GM12878 (cell line): ENCODE results near the gene TCTN1. TPM values are rescaled to one million over a fixed set of nuclear protein-coding genes. Genes with fewer than 3 reads are reported as not detected.

Experiments
- ATAC-seq: fragments of 200-7000 bp; cut with Tn5 transposase; 3 replicates; pipeline ENCODE4 v1.9.1; 2020; ENCODE audit warnings: mild to moderate bottlenecking, moderate library complexity
- BruUV-seq: library from RNA; stranded (reverse); fragments of 400-500 nt; replicated peaks from 2 replicates; lab custom pipeline; 2021; lab: Mats Ljungman, UMichigan
- CTCF ChIA-PET: fragments of 300-600 bp; sonication (Branson Sonifier 250); formaldehyde crosslinking; extraction: SDS; loops from one replicate; lab custom pipeline; 2021; ENCODE audit warnings: inconsistent platforms; lab: Yijun Ruan, JAX
- POLR2A ChIA-PET: fragments of 350-600 bp; formaldehyde crosslinking; extraction: SDS; loops from one replicate; lab custom pipeline; 2021; ENCODE audit warnings: inconsistent platforms; lab: Charles Lee
- RAD21 ChIA-PET: fragments of 300-600 bp; sonication (Branson Sonifier 250); formaldehyde crosslinking; loops from one replicate; lab custom pipeline; 2023; ENCODE audit warnings: antibody characterized with exemption; ENCODE audit not compliant: unreplicated experiment; lab: Charles Lee
- SMC1A ChIA-PET: fragments of 300-600 bp; sonication (Branson Sonifier 250); formaldehyde crosslinking; loops from one replicate; lab custom pipeline; 2023; ENCODE audit not compliant: unreplicated experiment, uncharacterized antibody; lab: Charles Lee
- DNase-seq: peaks from one replicate; pipeline ENCODE4 v3.0.0-alpha.2; 2011; ENCODE audit warnings: low read depth, low spot score
- FAIRE-seq: peaks from 3 replicates; lab custom pipeline; 2011; peaks lifted over from hg19 to GRCh38; lab: Jason Lieb, UNC
- H2AFZ ChIP-seq: 2 replicates; pipeline ENCODE4 v1.6.0; 2011; ENCODE audit warnings: low read depth, low read length, control low read depth; ENCODE audit not compliant: control insufficient read depth
- H3K27ac ChIP-seq: 2 replicates; pipeline ENCODE4 v1.5.1; 2011; ENCODE audit warnings: control low read depth; ENCODE audit not compliant: control insufficient read depth, insufficient read depth
- H3K27me3 ChIP-seq, 2 experiments: replicated peaks in 1 of 2; 2 replicates each; pipeline versions ENCODE4 v1.6.0 to v1.6.1; 2011; ENCODE audit warnings: low read length in 1 of 2; ENCODE audit not compliant: control insufficient read depth in 2 of 2, insufficient read depth in 2 of 2
- H3K36me3 ChIP-seq, 2 experiments: 2 replicates each; pipeline ENCODE4 v1.5.1; 2011; ENCODE audit warnings: low read length in 1 of 2; ENCODE audit not compliant: control insufficient read depth in 2 of 2, insufficient read depth in 2 of 2
- H3K4me1 ChIP-seq: 2 replicates; pipeline ENCODE4 v1.6.1; 2011; ENCODE audit warnings: mild to moderate bottlenecking, low read length, moderate library complexity, mixed read lengths; ENCODE audit not compliant: control insufficient read depth, insufficient read depth
- H3K4me2 ChIP-seq: 2 replicates; pipeline ENCODE4 v1.6.0; 2011; ENCODE audit warnings: control low read depth; ENCODE audit not compliant: control insufficient read depth, insufficient read depth
- H3K4me3 ChIP-seq: fragments of 200-600 bp; sonication (generic); 2 replicates; pipeline ENCODE4 v1.5.1; 2016
- H3K79me2 ChIP-seq: 2 replicates; pipeline ENCODE4 v1.6.0; 2011; ENCODE audit warnings: low read length; ENCODE audit not compliant: control insufficient read depth, insufficient read depth
- H3K9ac ChIP-seq: 2 replicates; pipeline ENCODE4 v1.8.0; 2011; ENCODE audit warnings: low read length, control low read depth, mixed read lengths; ENCODE audit not compliant: control insufficient read depth, insufficient read depth
- H3K9me3 ChIP-seq: replicated peaks from 3 replicates; pipeline ENCODE4 v1.5.1; 2011; ENCODE audit warnings: mild to moderate bottlenecking, low read length; ENCODE audit not compliant: control insufficient read depth, insufficient read depth
- H4K20me1 ChIP-seq: 2 replicates; pipeline ENCODE4 v1.6.0; 2011; ENCODE audit not compliant: control insufficient read depth, insufficient read depth
- ATF7 ChIP-seq: fragments of 450-650 bp; IDR thresholded peaks from 2 replicates; pipeline ENCODE4 v1.6.1; 2016; ENCODE audit warnings: low read depth, mild to moderate bottlenecking
- CEBPB ChIP-seq, 2 experiments: fragments of 150-350 bp in 1 of 2; IDR thresholded peaks; 2 replicates each; pipeline ENCODE4 v1.6.1; 2012 to 2014; ENCODE audit warnings: low read depth in 2 of 2, low read length in 2 of 2, borderline replicate concordance in 1 of 2, inconsistent platforms in 1 of 2
- E4F1 ChIP-seq: fragments of 450-650 bp; IDR thresholded peaks from 2 replicates; pipeline ENCODE4 v1.6.1; 2018; ENCODE audit warnings: borderline replicate concordance, mild to moderate bottlenecking; ENCODE audit not compliant: partially characterized antibody
- ESRRA ChIP-seq: IDR thresholded peaks from 2 replicates; pipeline ENCODE4 v1.6.1; 2012; ENCODE audit warnings: mild to moderate bottlenecking, low read length, improper control_type of control experiment
- NR2F1 ChIP-seq: fragments of 450-650 bp; conservative IDR thresholded peaks from 2 replicates; pipeline ENCODE4 v1.6.1; 2017; ENCODE audit warnings: mild to moderate bottlenecking
- POLR2AphosphoS5 ChIP-seq: IDR thresholded peaks from 2 replicates; pipeline ENCODE4 v1.6.1; 2011; ENCODE audit warnings: mild to moderate bottlenecking, low read length, inconsistent platforms
- POU2F2 ChIP-seq: IDR thresholded peaks from 3 replicates; pipeline ENCODE4 v1.6.1; 2011; ENCODE audit warnings: low read depth, mild to moderate bottlenecking, low read length, borderline replicate concordance
- SP1 ChIP-seq: IDR thresholded peaks from one replicate; pipeline ENCODE4 v1.6.1; 2011; ENCODE audit warnings: low read depth, low read length
- SREBF1 ChIP-seq: IDR thresholded peaks from 2 replicates; pipeline ENCODE4 v1.6.1; 2012; ENCODE audit warnings: mild to moderate bottlenecking, low read length
- SRF ChIP-seq, 2 experiments: IDR thresholded peaks; 2 replicates each; pipeline ENCODE4 v1.6.1; 2011; ENCODE audit warnings: low read depth in 2 of 2, low read length in 2 of 2, mild to moderate bottlenecking in 1 of 2, moderate library complexity in 1 of 2
- TCF3 ChIP-seq: IDR thresholded peaks from 2 replicates; pipeline ENCODE4 v1.6.1; 2012; ENCODE audit warnings: low read depth, mild to moderate bottlenecking, low read length, borderline replicate concordance; ENCODE audit not compliant: insufficient read depth
- ZNF207 ChIP-seq: fragments of 450-650 bp; IDR thresholded peaks from 2 replicates; pipeline ENCODE4 v1.6.1; 2014; ENCODE audit warnings: antibody characterized with exemption, mild to moderate bottlenecking, borderline replicate concordance
- ZNF384 ChIP-seq: IDR thresholded peaks from 2 replicates; pipeline ENCODE4 v1.6.1; 2012; ENCODE audit warnings: low read depth, mild to moderate bottlenecking, low read length, improper control_type of control experiment, borderline replicate concordance
- WGBS: methylation state at CpG from one replicate; pipeline ENCODE4 v1.1.6; 2016; ENCODE audit warnings: low lambda C conversion rate; ENCODE audit not compliant: insufficient replicate concordance, insufficient coverage; ENCODE audit errors: missing lambda C conversion rate; 5-methylcytosine and 5-hydroxymethylcytosine counted together
- in situ Hi-C: fragments of 300-500 bp; cut with MboI; formaldehyde crosslinking; loops from 9 replicates; pipeline ENCODE4 v1.14.3; 2018; ENCODE audit warnings: mixed read lengths
- intact Hi-C: fragments of 100-400 bp; cut with micrococcal nuclease; formaldehyde crosslinking; loops from one replicate; pipeline ENCODE4 v1.14.2; 2022; ENCODE audit not compliant: unreplicated experiment
- polyA plus RNA-seq, 11 experiments: library from polyadenylated mRNA; depleted of rRNA in 4 of 11; unstranded in 6 of 11; stranded (reverse) in 5 of 11; fragments of >200 nt; fragmentation: Nextera tagmentation in 4 of 11; fragmentation: Illumina TruSeq in 1 of 11; extraction: Ambion mirVana in 4 of 11; extraction: Trizol in 1 of 11; gene quantifications; 1 replicate in 1 of 11; 2 replicates in 10 of 11; pipeline versions ENCODE4 v1.2.1 to v1.2.3, GENCODE V29; 2011 to 2016; ENCODE audit warnings: inconsistent platforms in 2 of 11, missing spikeins in 2 of 11, low read depth in 1 of 11
- total RNA-seq, 4 experiments: library from RNA; depleted of rRNA in 3 of 4; stranded (reverse); fragments of >200 nt in 3 of 4; fragmentation: Illumina TruSeq in 1 of 4; extraction: Trizol in 1 of 4; gene quantifications; 2 replicates each; pipeline versions ENCODE4 v1.2.1 to v1.2.3, GENCODE V29; 2013 to 2021
- TF ChIP-seq, protein P1 (sequence below): IDR thresholded peaks from 2 replicates; pipeline ENCODE4 v1.6.1; 2011; ENCODE audit warnings: low read depth, low read length, improper control_type of control experiment, borderline replicate concordance
- TF ChIP-seq, protein P2 (sequence below): fragments of 450-650 bp; IDR thresholded peaks from 2 replicates; pipeline ENCODE4 v1.6.1; 2018; ENCODE audit warnings: mild to moderate bottlenecking, low read depth, moderate library complexity; ENCODE audit not compliant: partially characterized antibody

TCTN1 gene
- total and polyA plus RNA-seq, 10 of the 15 experiments (the other 5 are each of a cell fraction or from before 2014, with no cell fraction given) = 8.8 to 23.5 (median 15.3) TPM

DNA sequence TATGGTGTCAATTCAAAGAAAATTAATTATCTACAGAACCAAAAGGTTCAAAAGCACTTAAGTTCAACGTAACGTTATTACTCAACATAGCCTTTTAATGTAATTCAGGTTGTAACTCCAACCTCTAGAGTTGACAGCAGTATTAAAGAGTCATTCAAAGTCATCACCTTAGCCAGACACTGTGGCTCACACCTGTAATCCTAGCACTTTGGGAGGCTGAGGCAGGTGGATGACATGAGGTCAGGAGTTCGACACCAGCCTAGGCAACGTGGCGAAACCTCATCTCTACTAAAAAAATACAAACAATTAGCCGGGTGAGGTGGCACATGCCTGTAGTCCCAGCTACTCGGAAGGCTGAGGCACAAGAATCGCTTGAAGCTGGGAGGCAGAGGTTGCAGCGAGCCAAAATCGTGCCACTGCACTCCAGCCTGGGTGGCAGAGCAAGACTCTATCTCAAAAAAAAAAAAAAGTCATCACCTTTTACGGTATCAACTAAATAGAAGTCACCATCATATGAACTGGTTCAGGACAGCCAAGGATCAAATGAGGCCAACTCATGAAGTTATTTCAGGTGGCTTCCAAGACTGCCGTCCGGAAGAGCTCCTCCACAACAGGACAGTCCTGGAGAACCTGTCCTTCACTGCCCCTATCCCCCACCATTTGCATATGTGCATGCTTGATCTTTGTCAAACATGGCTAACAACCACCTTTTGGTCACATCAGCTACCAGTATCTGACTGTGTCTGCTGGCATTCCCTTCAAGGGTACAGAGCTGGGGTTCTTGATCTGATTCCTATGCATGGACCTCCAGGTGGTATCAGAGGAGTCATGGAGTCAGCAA is 35.0 kb upstream of the TCTN1 start:
- H4K20me1 ChIP-seq = no peaks in the 10 kb centered on the region
- peaks cover 17% of the 10 kb centered on the region for H3K4me1 ChIP-seq
- peaks cover 0 to 5% of the 10 kb centered on the region in 2 experiments; a peak in 1 of 4 replicates for H3K36me3 ChIP-seq
- WGBS = under 1% methylated on average over 13 of the region's 13 CpGs
- H3K4me2 ChIP-seq = peak overlapping the region; percentile 83
- H3K79me2 ChIP-seq = peaks cover 97% of the 10 kb centered on the region
- ChIA-PET RAD21 (interaction anchor here (0.6 to 5.4 kb wide), 18 partner anchors 11 to 696 kb away, joined by 3 to 73 read pairs (median 6); partner anchors contain the start of genes ARPC3, FAM216A and GPN3), POLR2A (interaction anchor here (0.6 to 8.8 kb wide), 11 partner anchors 12 to 131 kb away, joined by 3 to 122 read pairs (median 5); partner anchors contain the start of genes ARPC3 and FAM216A), CTCF (interaction anchor here (0.6 to 4.1 kb wide), 14 partner anchors 12 to 129 kb away, joined by 3 to 40 read pairs (median 5); partner anchors contain the start of gene ARPC3), SMC1A (interaction anchor here (0.9 to 11.7 kb wide), 11 partner anchors 12 to 114 kb away, joined by 3 to 308 read pairs (median 17); no protein-coding TSS in a partner anchor)
- no peak overlapping the region for H2AFZ ChIP-seq
- DNase-seq (no peak), ATAC-seq (peak; percentile 3; the same call in 2 of the 3 replicates), FAIRE-seq (no peak)
- H3K9me3 ChIP-seq = no peaks in the 10 kb centered on the region
- H3K27me3 ChIP-seq = no peaks in the 10 kb centered on the region
- H3K9ac ChIP-seq = peak overlapping the region; percentile 96
- BruUV-seq = no TSS peak
- H3K4me3 ChIP-seq = peak overlapping the region; percentile 82
- in situ Hi-C loops = no loop called here
- peak overlapping the region; percentile 95 for H3K27ac ChIP-seq
- intact Hi-C loops = no loop called here
- no peak; a peak in 1 of 4 replicates for TF ChIP-seq CEBPB (IDR thresholded peaks at IDR 0.05; ENCODE audit: borderline replicate concordance in 1 of 2, low read depth in 2 of 2, low read length in 2 of 2)
- TF ChIP-seq E4F1 = no peak
- TF ChIP-seq TCF3 = no peak
- no peak for TF ChIP-seq ZNF384
- no peak for TF ChIP-seq SRF (IDR thresholded peaks at IDR 0.05; ENCODE audit: low read depth in 2 of 2, low read length in 2 of 2)
- TF ChIP-seq, protein P1, sequence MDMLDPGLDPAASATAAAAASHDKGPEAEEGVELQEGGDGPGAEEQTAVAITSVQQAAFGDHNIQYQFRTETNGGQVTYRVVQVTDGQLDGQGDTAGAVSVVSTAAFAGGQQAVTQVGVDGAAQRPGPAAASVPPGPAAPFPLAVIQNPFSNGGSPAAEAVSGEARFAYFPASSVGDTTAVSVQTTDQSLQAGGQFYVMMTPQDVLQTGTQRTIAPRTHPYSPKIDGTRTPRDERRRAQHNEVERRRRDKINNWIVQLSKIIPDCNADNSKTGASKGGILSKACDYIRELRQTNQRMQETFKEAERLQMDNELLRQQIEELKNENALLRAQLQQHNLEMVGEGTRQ = no peak
- TF ChIP-seq POU2F2 = peak; percentile 96; the same call in 2 of the 3 replicates
- TF ChIP-seq ATF7 = no peak
- 0 out of 2 replicates have a peak, but pooled peaks have one; percentile 26 for TF ChIP-seq NR2F1
- no peak for TF ChIP-seq SP1
- TF ChIP-seq, protein P2, sequence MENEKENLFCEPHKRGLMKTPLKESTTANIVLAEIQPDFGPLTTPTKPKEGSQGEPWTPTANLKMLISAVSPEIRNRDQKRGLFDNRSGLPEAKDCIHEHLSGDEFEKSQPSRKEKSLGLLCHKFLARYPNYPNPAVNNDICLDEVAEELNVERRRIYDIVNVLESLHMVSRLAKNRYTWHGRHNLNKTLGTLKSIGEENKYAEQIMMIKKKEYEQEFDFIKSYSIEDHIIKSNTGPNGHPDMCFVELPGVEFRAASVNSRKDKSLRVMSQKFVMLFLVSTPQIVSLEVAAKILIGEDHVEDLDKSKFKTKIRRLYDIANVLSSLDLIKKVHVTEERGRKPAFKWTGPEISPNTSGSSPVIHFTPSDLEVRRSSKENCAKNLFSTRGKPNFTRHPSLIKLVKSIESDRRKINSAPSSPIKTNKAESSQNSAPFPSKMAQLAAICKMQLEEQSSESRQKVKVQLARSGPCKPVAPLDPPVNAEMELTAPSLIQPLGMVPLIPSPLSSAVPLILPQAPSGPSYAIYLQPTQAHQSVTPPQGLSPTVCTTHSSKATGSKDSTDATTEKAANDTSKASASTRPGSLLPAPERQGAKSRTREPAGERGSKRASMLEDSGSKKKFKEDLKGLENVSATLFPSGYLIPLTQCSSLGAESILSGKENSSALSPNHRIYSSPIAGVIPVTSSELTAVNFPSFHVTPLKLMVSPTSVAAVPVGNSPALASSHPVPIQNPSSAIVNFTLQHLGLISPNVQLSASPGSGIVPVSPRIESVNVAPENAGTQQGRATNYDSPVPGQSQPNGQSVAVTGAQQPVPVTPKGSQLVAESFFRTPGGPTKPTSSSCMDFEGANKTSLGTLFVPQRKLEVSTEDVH = no peak
- no peak for TF ChIP-seq ZNF207
- TF ChIP-seq POLR2AphosphoS5 = peak; percentile 75
- TF ChIP-seq SREBF1 = no peak
- TF ChIP-seq ESRRA = no peak
